Inferior parietal cortex (tissue), 1 donor: ENCODE data around the gene FMN2.

Experiments
- DNase-seq: peaks from one replicate; pipeline ENCODE4 v3.0.0-alpha.2; 2016; ENCODE audit errors: extremely low spot score

Gene FMN2

DNA sequence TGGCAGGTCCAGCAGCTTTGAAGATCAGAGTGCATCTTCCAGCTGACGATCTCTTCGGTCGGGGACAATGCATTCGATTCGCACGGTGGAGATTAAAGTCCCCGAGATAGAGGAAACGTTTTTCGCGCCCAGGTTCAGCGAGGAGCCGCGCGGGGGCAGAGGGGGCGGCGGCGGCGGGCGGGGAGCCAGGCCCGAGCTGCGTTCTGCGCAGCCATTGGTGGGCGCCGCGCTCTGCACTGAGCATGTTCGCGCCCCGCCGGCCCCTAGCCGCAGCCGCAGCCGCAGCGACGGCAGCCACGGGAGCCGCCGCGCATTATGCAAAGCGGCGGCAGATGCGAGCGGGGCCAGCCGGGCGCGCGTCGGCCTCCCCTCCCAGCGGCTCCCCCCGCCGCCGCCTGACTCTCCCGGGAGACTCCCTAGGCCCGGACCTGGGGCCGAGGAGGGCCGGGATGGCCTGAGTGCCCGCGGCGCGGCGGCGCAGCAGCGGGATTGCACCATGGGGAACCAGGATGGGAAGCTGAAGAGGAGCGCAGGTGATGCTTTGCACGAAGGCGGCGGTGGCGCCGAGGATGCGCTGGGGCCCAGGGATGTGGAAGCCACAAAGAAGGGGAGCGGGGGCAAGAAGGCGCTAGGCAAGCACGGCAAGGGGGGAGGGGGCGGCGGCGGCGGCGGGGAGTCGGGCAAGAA lies at the start of gene FMN2:
Gene FMN2, plus strand, starts transcription at position 270 of the 687 bp plus-strand sequence. Its CDS starts 227 bp downstream, at position 497.
- DNase-seq: no peak

DNA sequence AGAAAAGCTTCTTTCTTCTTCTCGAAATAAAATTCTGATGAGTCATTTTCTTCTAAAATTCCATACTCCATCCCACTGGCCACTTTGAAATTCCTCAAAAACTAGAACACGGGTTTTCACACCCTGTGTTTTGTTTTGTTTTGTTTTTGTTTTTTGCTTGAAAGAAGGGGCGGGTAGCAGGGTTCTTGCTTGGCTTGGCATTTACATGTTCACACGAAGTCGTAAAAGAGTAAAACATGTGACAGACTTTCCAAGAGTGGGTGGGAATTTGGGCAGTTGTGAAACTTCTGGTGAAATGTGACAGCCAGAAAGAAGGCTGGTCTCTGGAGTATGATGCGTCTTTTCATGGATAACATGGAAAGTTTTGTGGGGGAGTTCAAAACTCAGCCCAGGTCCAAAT lies 47.1 kb upstream of the FMN2 start:
- no peak for DNase-seq

DNA sequence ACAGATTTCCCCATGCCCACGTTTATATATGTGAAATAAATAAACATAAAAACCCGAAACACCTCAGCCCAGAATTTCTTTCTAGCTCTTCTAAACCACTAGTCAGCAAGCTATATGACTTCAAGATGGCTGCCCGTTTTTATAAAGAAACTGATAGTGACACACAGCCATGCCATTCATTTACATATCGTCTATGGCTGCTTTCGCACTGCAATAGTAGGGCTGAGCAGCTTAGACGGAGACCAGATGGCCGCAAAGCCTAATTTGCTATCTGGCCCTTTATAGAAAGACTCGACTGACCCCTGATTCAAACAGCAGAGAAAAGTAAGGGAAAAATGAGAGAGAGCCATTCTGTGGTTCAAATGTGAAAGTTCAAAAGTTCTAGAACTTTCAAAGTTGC lies 45.7 kb upstream of the FMN2 start:
- DNase-seq: no peak

DNA sequence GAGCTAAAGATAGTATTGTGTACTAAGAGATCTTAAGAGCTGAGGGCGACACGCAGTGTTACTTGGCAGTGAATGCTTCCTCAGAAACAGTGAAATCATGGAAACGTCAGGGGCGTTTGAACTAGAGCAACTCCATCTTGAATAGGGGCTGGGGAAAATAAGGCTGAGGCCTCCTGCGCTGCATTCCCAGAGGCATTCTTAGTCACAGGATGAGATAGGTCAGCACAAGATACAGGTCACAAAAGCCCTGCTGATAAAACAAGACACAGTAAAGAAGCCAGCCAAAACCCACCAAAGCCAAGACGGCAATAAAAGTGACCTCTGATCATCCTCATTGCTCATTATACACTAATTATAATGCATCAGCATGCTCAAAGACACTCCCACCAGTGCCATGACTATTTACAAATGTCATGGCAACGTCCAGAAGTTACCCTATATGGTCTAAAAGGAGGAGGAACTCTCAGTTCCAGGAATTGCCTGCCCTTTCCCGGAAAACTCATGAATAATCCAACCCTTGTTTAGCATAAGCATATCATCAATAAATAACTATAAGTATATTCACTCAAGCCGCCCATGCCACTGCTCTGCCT lies 37.5 kb upstream of the FMN2 start:
- no peak for DNase-seq

DNA sequence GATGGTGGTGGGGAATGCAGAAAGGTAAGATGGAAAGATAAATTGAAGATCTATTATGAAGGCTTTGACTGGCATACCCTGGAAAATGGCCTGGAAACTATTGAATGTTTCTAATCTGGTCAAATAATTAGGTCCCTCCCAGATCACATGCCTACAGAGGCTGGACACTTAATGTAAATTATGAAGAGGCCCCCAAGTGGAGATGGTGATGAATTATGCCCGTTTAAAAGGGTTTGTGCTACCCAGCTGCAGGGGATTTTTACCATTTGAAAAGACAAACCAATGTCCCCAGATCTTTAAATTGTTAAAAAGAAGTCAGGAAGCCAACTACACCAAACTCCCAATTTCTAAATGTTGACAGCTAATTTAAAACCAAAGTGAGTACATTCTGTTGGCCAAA lies 35.7 kb upstream of the FMN2 start:
- DNase-seq: no peak

DNA sequence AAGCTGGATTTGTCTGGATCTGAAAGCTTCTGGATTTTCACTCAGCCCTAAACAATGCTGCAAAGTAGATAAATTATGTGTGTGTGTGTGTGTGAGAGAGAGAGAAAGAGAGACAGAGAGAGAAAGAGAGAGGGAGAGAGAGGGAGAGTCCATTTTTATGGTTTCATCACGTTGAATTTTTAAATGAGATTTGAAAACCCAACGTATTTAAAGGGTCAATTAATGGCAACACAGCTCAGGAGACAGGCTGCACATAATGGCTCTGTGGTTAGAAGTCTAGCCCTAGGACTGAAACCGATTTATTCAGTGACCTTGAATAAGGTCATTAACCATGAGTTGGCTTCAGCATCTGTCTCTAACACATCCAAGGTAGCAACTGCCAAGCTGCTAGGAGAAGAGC lies 35.3 kb upstream of the FMN2 start:
- no peak for DNase-seq

DNA sequence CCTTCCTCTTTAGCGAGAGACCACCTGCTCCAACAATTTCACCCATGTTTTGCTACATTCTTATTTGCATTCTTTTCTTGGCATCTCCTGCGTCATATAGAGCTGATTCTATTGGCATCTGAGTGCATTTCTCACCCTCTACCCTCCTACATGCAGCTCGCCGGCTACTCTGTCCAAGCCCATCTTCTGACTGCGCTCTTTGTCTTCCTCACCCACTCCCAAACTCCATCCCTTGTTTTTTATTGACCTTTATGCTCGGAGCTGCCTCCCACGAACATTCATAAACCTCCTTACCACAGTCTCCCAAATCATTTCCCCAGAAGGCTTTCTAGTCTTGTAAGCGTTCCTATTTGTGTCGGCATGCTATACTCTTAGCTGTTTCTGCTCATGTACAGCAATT lies 33.6 kb upstream of the FMN2 start:
- no peak for DNase-seq

DNA sequence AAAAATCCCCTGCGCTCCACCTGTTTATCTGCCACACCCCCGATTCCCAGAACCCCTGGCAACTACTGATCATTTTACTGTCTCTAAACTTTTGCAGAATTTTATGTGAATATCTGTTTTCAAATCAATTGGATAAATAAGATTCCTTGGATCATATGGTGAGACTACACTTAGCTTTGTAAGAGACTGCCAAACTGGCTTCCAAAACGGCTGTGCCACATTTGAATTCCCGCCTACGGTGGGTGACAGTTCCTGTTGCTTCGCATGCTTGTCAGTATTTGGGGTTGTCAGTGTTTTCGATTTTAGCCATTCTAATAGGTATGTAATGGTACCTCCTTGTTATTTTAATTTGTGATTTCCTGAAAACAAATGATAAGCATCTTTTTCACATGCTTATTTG lies 22.7 kb upstream of the FMN2 start:
- DNase-seq: no peak

DNA sequence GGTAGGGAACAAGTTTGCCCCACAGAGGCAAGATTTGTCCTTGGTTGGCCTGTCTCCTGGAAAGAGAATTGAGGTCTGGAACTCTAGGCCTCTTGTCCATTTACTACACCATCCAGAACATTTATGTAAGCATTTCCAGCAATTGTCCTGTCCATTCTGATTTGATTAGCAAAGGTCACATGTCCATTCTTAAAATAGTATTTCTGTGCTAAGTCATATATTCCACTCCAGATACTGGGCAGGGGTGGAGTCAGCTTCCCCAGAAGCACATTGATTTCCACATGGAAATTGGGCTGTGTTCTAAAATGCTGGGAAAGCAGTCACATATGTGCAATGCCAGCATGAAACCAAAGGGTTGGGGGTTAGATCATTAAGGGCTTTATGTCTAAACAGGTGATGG lies 21.5 kb upstream of the FMN2 start:
- no peak for DNase-seq

DNA sequence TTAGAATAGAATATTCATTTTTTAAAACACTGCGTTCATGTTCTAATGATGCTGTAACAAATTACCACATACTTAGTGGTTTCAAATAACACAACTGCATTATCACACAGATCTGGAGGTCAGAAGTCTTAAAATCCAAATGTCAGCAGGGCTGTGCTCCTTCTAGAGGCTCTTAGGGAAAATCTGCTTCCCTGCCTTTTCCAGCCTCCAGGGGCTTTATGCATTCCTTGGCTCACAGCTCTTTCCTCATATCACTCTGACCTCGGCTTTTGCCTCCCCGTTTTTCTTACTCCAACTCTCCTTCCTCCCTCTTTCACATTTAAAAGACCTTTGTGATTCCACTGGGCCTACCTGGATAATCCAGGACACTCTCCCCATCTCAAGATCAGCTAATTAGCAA lies 18.6 kb upstream of the FMN2 start:
- no peak for DNase-seq

DNA sequence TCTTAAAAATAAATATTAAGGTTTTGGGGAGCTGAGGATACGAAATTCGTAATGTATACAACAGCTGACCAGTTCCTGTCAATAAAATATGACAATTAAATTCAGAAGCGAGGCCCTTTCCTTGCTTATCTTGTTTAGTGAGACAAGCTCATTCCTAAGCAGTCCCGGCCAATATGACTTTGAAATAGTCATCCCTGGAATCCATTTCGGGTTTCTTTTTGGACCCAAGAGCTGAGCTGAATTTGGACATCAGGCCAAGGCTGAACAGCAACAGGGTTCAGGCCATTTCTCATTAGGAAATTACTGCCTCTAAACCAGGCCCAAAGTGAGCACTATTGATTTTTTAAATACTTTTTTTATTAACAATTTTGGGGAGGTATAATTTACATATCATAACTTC lies 17.3 kb upstream of the FMN2 start:
- no peak for DNase-seq

DNA sequence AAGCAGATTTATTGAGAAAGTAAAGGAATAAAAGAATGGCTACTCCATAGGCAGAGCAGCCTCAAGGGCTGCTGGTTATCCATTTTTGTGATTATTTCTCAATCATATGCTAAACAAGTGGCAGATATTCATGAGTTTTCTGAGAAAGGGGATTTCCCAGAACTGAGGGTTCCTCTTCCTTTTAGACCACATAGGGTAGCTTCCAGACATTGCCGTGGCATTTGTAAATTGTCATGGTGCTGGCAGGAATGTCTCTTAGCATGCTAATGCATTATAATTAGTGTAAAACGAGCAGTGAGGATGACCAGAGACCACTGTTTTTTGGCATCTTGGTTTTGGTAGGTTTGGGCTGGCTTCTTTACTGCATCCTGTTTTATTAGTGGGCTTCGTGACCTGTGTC lies 16.8 kb upstream of the FMN2 start:
- DNase-seq: no peak

DNA sequence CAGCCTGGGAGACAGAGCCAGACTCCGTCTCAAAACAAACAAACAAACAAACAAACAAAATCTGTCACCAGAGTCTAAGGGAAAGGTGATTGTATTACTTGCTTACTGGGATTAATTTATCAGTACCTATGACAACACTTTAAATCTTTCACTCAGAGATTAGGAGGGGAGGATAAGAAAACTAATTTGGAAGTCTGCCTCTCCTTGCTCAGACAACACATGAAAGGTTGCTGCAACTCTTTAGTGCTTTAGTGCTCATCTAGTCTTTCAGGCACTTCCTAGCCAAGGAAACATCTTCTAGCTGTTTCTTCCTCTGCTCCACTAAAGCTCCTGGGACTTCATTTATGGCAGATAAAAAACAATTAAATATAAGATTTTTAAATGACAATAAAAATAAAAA lies 7.3 kb upstream of the FMN2 start:
- DNase-seq: no peak

DNA sequence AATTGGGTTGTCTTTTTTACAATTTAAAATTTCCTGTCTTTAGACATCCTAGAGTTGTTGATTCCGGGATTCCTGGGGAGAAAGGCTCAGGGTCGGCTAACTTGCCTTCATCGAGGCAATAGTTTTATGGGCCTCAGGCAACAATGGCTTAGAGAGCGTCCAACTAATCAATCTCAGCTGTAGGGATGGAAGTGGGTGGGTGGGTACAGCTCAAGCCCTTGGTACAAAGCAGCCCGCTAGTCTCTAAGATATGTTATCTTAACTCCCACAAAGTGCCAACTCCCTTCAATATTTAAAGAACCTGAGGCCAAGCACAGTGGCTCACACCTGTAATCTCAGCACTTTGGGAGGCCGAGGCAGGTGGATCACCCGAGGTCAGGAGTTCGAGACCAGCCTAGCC lies 6.9 kb upstream of the FMN2 start:
- no peak for DNase-seq

DNA sequence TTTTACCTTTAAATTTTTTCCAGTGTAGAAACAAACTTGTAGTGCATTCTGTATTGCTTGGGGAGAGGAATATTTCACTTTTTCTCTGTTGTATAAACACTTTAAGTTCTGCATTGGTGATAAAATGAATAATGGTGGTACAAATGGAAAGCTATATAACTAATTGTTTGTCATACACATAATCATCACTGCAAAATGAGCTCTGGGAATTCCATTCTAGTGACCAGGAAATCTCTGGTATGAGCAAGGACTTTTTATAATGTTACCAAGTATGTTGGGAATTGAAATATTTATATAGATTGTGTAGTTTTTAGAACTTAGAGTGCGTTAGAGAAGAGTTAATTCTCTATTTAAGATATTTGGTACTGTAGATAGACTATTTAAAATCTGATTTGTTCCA lies 5.0 kb upstream of the FMN2 start:
- DNase-seq: no peak

DNA sequence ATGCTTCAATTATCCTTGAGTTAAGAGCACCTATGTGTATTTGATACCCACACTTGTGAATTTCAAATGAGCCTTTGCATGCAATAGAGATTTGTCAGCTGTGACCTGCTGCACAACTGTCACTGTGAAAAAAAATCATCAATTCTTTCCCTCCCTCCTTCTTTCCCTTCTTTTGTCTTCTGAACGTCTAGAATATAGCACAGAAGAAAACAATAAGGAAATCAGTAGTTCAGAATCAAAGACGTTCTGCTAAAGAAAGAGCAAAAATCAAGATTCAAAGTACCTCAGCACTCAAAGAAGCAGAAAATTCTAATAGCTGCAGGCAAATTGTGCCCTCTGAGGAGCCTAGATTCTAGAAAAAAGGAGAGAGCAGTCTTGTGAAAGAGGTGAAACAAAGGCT lies 1.7 kb upstream of the FMN2 start:
- no peak for DNase-seq

DNA sequence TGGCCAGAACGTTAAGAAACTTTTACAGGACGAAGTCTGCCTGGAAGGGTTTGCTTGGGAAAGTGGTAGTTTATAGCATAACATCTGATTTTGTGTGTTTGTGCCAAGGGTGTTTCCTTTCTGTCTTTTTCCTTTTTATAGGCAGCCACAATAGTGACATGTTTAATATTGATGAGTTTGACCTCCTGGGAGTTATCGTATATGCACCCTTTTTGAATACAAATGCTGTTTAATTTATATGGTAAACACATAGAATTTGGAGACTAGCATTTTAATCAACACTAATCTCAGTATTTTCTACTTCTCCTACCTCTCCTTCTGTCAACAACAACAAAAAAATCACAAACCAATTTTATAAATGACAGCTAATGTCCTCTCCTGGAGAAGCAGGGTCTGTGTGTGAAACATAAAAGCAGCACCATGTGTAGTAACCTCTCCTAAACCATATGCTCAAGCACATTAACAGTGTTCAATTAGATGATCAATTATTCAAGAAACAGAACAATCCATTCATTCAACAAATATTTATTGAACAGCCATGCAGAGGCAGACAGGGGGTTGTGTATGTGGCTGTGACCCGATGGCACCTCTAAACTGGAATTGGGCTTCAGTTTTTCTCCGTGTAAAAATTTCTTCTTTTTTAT lies 604 bp upstream of the FMN2 start:
- DNase-seq: no peak

DNA sequence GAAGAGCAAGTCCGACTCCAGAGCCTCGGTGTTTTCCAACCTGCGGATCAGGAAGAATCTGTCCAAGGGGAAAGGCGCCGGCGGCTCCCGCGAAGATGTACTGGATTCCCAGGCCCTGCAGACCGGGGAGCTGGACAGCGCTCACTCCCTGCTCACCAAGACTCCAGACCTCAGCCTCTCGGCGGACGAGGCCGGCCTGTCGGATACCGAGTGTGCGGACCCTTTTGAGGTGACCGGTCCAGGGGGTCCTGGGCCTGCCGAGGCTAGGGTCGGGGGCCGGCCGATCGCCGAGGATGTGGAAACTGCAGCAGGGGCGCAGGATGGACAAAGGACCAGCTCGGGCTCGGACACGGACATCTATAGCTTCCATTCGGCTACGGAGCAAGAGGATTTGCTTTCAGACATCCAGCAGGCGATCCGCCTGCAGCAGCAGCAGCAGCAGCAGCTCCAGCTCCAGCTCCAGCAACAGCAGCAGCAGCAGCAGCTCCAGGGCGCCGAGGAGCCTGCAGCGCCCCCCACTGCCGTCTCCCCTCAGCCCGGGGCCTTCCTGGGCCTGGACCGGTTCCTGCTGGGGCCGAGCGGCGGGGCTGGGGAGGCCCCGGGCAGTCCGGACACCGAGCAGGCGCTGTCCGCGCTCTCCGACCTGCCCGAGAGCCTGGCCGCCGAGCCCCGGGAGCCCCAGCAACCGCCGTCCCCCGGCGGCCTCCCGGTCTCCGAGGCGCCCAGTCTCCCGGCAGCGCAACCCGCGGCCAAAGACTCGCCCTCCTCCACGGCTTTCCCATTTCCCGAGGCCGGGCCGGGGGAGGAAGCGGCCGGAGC lies 827 bp downstream of the FMN2 start:
- no peak for DNase-seq

DNA sequence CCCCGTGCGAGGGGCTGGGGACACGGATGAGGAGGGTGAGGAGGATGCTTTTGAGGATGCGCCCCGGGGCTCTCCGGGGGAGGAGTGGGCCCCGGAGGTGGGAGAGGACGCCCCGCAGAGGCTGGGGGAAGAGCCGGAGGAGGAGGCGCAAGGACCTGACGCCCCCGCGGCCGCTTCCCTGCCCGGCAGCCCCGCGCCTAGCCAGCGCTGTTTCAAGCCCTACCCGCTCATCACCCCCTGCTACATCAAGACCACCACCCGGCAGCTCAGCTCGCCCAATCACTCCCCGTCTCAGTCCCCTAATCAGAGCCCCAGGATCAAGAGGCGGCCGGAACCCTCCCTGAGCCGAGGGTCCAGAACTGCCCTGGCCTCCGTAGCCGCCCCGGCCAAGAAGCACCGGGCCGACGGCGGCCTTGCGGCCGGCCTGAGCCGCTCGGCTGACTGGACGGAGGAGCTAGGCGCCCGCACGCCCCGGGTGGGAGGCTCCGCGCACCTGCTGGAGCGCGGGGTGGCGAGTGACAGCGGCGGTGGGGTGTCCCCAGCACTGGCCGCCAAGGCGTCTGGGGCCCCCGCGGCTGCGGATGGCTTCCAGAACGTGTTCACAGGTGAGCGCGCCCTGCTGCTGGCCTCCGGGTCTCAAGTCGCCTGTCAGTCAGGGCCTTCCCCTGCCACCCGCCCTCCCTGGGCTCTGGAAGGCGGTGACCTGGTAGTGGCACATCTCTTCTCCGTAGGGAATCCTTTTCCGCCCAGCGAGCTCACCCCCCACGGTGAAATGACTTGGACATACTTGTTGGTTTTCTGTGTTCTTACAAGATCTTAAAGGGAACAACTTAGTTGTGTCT lies 1.7 kb downstream of the FMN2 start:
- DNase-seq: no peak

DNA sequence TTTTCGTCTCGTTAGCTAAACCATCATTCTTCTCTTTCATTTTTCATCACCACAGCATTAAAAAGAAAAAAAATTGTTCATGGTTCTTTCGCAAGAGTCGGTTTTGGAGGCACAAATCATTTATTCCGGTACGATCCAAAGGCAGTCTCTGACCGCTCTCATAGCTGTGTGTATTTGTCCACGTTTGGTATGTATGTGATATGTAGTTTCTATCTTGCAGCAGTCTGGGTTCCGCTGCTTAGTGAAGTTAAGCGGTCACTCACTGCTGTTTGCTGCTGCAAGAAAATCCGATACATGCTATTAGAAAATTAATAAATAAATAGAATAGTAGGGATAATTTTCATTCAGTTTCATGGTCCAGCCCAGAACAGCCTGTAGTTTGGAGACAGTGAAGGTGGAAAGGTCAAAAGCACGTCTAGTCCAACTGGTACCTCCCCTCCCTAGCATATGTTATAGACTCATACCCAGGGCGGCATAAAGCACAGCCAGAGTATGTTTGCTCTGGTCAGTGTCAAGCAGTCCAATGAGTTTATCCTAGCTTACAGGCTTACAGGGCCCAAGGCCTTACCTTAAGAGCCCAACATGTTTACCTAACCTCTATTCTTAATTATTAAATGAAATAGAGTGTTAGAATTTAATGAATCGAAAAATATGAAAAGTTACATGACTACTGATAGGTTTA lies 2.5 kb downstream of the FMN2 start:
- no peak for DNase-seq

DNA sequence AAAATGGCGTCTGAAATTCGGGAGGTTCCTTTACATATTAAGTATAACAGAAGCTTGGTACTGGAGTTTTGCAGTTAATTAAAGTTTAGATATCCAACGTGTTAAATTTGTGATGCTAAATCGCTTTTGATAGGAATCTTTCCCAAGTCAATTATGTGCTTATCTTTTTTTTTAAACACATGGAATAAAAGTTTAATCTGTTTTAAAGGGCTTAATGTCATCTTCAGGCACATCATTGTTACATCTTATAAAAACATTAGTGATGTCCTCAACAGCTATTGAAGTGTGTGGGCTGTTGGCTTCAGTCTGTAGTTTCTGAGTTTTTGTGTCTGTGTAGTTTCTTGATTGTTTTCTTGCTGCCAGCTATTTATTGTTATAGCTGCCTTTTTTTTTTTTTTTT lies 5.3 kb downstream of the FMN2 start:
- DNase-seq: no peak
